Kidney (tissue), 14 donors: ENCODE results near the gene NPEPL1. TPM values are rescaled to one million over a fixed set of nuclear protein-coding genes. Genes with fewer than 3 reads are reported as not detected.

Source experiments
- DNase-seq, 5 donors: peaks; one replicate each; pipeline ENCODE4 v3.0.0-alpha.2; 2013 to 2020
- FAIRE-seq: peaks from 2 replicates; lab custom pipeline; 2012; peaks lifted over from hg19 to GRCh38; lab: Jason Lieb, UNC
- H3K27ac ChIP-seq, 2 donors: one replicate each; pipeline ENCODE4 v1.7.0; 2013; ENCODE audit warnings: low read depth in 2 of 2, low read length in 2 of 2, inconsistent platforms in 1 of 2
- H3K27me3 ChIP-seq: one replicate; pipeline ENCODE4 v1.7.1; 2013; ENCODE audit warnings: low read length, inconsistent platforms; ENCODE audit not compliant: control insufficient read depth, insufficient read depth
- H3K36me3 ChIP-seq, 3 donors: one replicate each; pipeline versions ENCODE4 v1.7.0 to v1.7.1; 2013; ENCODE audit warnings: low read length in 3 of 3, control low read depth in 1 of 3, inconsistent platforms in 1 of 3; ENCODE audit not compliant: insufficient read depth in 3 of 3, control insufficient read depth in 2 of 3
- H3K4me1 ChIP-seq, 3 donors: one replicate each; pipeline versions ENCODE4 v1.7.0 to v1.7.1; 2013; ENCODE audit warnings: low read length in 3 of 3, inconsistent platforms in 1 of 3, low read depth in 1 of 3; ENCODE audit not compliant: control insufficient read depth in 2 of 3, insufficient read depth in 2 of 3
- H3K4me3 ChIP-seq, 3 donors: one replicate each; pipeline versions ENCODE4 v1.7.0 to v1.8.1; 2013; ENCODE audit warnings: low read length in 3 of 3, control low read depth in 1 of 3, inconsistent platforms in 1 of 3
- H3K9ac ChIP-seq, 3 donors: one replicate each; pipeline versions ENCODE4 v1.7.0 to v1.7.1; 2013; ENCODE audit warnings: low read length in 3 of 3, control low read depth in 1 of 3, inconsistent platforms in 1 of 3
- H3K9me3 ChIP-seq, 3 donors: one replicate each; pipeline versions ENCODE4 v1.7.0 to v1.7.1; 2013; ENCODE audit warnings: low read length in 3 of 3, control low read depth in 1 of 3, inconsistent platforms in 1 of 3; ENCODE audit not compliant: control insufficient read depth in 2 of 3, insufficient read depth in 1 of 3
- intact Hi-C: fragments of 100-400 bp; cut with DNase I; formaldehyde crosslinking; loops from one replicate; pipeline ENCODE4 v1.11.1; 2022
- polyA plus RNA-seq: library from polyadenylated mRNA; stranded (reverse); fragments of 350-450 nt; fragmentation: Illumina TruSeq; extraction: RNeasy Lipid Tissue Mini Kit (QIAGEN cat#74804); gene quantifications from one replicate; pipeline ENCODE4 v1.2.3, GENCODE V29; 2014; ENCODE audit warnings: low read depth, low replicate concordance; ENCODE audit not compliant: insufficient read depth
- total RNA-seq: library from RNA; stranded (reverse); fragmentation: NEBNext Ultra II Directional; extraction: Animal tissue kit (Norgen Biotek cat#: 25700); gene quantifications from one replicate; pipeline ENCODE4 v1.2.1, GENCODE V29; 2021
- TF ChIP-seq, protein P1 (sequence below): IDR thresholded peaks from 3 replicates; pipeline ENCODE4 v1.5.1; 2012; ENCODE audit warnings: mild to moderate bottlenecking, moderate library complexity, borderline replicate concordance; ENCODE audit not compliant: insufficient read depth; ENCODE audit errors: extremely low read depth
- donor health status: control.
- donor health status: control.
- donor health status: control.
- donor health status: control.
- donor health status: control.
- donor health status: DM: yes; HTN: yes; CAD: no.
- donor health status: Normal renal cell carcinoma (clear cell type).

NPEPL1 gene
- total and polyA plus RNA-seq, 2 donors from 2014 or later, result 39.7 to 60.2 TPM

DNA sequence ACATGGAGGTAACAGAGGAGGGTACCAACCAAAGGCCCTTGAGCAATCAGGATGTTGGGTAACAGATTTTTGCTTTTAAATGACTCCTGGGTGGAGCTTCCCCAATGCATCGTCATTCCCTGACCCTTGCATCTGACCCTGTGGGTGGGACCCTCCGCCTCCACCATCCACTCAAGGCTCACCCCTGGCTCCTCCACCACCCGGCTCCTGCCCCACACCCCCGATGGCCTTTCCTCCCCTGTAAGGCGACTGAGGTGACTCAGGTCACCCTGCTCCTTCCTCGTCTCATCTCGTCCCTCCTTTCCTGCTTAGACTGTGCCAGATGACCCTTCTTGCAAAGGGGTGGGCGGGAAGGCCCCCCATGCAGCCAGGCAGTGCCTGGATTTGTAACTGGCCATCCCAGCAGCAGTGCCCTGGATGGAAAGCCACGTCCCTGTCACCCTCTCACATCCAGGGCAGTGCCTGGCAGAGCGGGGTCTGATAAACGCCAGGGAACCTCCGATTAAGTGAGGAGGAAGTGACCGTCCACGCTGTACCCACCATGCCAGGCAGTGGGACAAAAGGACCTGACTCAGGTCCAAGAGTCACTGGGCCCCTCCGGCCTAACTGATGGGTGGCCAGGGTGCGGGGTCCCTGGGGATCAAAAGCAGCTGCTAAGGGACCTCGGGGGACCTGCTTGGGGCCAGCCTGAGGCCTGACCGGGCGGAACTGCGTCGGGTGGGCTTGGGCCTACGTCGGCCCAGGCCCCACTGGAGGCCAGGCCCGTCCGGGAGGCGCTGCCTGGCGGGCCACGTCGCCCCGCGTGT is 624 bp upstream of the NPEPL1 start:
- Histone ChIP-seq H3K27ac (peak overlapping the region; percentile 45 to 78), H3K4me3 (no peak overlapping the region), H3K36me3 (peaks cover 5 to 24% (median 7%) of the 10 kb centered on the region in 3 donors), H3K27me3 (no peaks in the 10 kb centered on the region), H3K9ac (no peak overlapping the region), H3K4me1 (peaks cover 0 to 21% (median 0%) of the 10 kb centered on the region in 3 donors), H3K9me3 (no peaks in the 10 kb centered on the region)
- DNase-seq (peak in 2 of 5 donors; percentile 69 to 80), FAIRE-seq (no peak)
- TF ChIP-seq, protein P1, sequence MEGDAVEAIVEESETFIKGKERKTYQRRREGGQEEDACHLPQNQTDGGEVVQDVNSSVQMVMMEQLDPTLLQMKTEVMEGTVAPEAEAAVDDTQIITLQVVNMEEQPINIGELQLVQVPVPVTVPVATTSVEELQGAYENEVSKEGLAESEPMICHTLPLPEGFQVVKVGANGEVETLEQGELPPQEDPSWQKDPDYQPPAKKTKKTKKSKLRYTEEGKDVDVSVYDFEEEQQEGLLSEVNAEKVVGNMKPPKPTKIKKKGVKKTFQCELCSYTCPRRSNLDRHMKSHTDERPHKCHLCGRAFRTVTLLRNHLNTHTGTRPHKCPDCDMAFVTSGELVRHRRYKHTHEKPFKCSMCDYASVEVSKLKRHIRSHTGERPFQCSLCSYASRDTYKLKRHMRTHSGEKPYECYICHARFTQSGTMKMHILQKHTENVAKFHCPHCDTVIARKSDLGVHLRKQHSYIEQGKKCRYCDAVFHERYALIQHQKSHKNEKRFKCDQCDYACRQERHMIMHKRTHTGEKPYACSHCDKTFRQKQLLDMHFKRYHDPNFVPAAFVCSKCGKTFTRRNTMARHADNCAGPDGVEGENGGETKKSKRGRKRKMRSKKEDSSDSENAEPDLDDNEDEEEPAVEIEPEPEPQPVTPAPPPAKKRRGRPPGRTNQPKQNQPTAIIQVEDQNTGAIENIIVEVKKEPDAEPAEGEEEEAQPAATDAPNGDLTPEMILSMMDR, result no peak
- intact Hi-C loops, result no loop called here

DNA sequence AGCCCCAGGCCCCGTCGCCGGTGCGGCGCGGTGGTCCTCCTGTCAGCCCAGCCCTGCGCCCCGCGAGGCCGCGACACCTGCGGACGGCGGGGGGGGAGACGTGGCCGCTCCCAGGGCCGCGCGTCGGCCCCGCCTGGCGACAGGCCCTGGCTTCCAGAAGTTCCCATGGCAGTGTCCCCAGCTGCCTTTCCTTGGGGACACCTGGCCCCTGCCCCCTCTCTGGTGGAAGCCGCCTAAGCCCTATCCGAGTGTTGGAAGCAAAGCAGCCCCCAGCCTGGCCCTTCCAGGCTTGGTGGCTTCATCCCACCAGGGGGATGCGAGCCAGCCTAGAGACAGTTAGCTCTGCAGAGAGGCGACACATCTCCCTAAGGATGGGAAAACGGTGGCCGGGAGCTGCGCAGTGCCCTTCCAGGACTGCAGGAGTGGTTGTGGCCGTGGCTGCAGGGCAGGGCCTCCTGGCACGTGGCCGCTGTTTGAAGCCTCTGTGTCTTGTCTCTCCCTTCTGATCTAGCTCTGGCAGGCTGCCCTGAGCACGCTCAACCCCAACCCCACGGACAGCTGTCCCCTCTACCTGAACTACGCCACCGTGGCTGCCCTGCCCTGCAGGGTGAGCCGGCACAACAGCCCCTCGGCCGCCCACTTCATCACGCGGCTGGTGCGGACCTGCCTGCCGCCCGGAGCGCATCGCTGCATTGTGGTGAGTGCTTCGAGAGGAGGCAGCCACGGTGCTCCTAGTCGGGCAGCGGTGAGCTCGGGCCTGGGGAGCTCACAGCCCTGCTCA is 816 bp downstream of the NPEPL1 start:
- peak overlapping the region in 2 of 3 donors; percentile 49 to 76 for H3K9ac ChIP-seq
- FAIRE-seq, result no peak
- no peaks in the 10 kb centered on the region for H3K9me3 ChIP-seq
- peaks cover 0 to 21% (median 0%) of the 10 kb centered on the region in 3 donors for H3K4me1 ChIP-seq
- peak overlapping the region in 2 of 3 donors; percentile 53 to 54 for H3K4me3 ChIP-seq
- peak in 3 of 5 donors; percentile 43 to 80 (median 65) for DNase-seq
- peaks cover 7 to 34% (median 9%) of the 10 kb centered on the region in 3 donors for H3K36me3 ChIP-seq
- TF ChIP-seq, protein P1, result no peak
- H3K27ac ChIP-seq, result peak overlapping the region in 1 of 2 donors; percentile 7
- no peaks in the 10 kb centered on the region for H3K27me3 ChIP-seq
- intact Hi-C loops, result no loop called here

DNA sequence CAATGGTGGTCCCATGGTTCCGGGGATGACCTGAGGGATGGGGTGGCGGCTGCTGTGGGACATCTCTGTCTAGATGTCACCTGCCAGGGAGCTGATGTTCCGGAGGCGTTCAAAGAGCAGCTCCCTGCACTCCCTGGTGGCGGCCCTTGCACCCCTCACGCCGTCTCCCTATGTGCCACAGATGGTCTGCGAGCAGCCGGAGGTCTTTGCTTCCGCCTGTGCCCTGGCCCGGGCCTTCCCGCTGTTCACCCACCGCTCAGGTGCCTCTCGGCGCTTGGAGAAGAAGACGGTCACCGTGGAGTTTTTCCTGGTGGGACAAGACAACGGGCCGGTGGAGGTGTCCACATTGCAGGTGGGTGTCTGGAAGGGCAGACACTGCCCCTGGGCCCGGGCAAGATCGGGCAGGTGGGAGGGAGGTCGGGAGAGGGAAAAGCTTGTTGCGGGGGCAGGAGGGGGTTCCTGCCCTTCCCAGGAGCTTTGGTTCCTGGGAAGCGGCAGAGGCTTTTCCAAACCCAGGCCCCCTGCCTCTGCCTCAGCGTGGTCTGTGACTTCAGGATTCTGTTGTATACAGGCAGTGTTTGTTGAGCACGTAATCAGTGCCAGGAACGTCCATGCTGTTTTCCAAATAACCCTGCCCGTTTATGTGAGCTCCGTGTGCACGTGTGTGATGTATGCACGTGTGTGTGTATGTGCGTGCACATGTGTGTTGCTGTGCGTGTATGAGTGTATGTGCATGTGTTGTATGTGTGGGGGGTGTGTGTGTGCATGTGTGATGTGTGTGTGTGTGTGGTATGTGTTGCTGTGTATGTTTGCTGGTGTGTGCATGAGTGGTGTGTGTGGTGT is 1.9 kb downstream of the NPEPL1 start:
- FAIRE-seq, result no peak
- peak overlapping the region in 1 of 3 donors; percentile 38 for H3K9ac ChIP-seq
- intact Hi-C loops, result no loop called here
- H3K9me3 ChIP-seq, result no peaks in the 10 kb centered on the region
- H3K36me3 ChIP-seq, result peaks cover 7 to 39% (median 9%) of the 10 kb centered on the region in 3 donors
- peak overlapping the region in 1 of 3 donors; percentile 54 for H3K4me3 ChIP-seq
- TF ChIP-seq, protein P1, result no peak
- H3K27me3 ChIP-seq, result no peaks in the 10 kb centered on the region
- H3K4me1 ChIP-seq, result peaks cover 0 to 17% (median 0%) of the 10 kb centered on the region in 3 donors
- H3K27ac ChIP-seq, result no peak overlapping the region
- peak in 2 of 5 donors; percentile 31 to 74 for DNase-seq
